Astrocyte of the hippocampus (primary cell): Measurements from ENCODE around the gene ITSN2.

Experiments used
- DNase-seq: peaks from one replicate; pipeline ENCODE4 v3.0.0; 2011; ENCODE audit warnings: low read depth, low spot score

Gene ITSN2

GRCh38 chr2:24179683-24180082 lies 180.7 kb downstream of the ITSN2 start:
- no peak for DNase-seq

GRCh38 chr2:24176326-24176725 lies 184.0 kb downstream of the ITSN2 start:
- DNase-seq = no peak

GRCh38 chr2:24175631-24176187 lies 184.6 kb downstream of the ITSN2 start:
- no peak for DNase-seq

- DNase-seq = no peak
Measured at GRCh38 chr2:24174851-24175277, 185.5 kb downstream of the ITSN2 start, which contains the start of gene FAM228A. FAM228A (plus strand) TSS chr2:24175053; CDS start chr2:24175481, 428 bp downstream.

- DNase-seq = peak; percentile 11
Measured at GRCh38 chr2:24169023-24169422, 191.3 kb downstream of the ITSN2 start.

- no peak for DNase-seq
Measured at GRCh38 chr2:24164416-24164973, 195.8 kb downstream of the ITSN2 start.

GRCh38 chr2:24163601-24164000 lies 196.7 kb downstream of the ITSN2 start:
- no peak for DNase-seq

GRCh38 chr2:24163186-24163585 lies 197.2 kb downstream of the ITSN2 start:
- DNase-seq = no peak

- no peak for DNase-seq
Measured at GRCh38 chr2:24162494-24162893, 197.8 kb downstream of the ITSN2 start.

GRCh38 chr2:24160761-24161160 lies 199.6 kb downstream of the ITSN2 start:
- no peak for DNase-seq

- DNase-seq = no peak
Measured at GRCh38 chr2:24159708-24160107, 200.6 kb downstream of the ITSN2 start.

GRCh38 chr2:24158131-24158530 lies 202.2 kb downstream of the ITSN2 start:
- no peak for DNase-seq

- no peak for DNase-seq
Measured at GRCh38 chr2:24153478-24153877, 206.9 kb downstream of the ITSN2 start.
